SK-N-SH (cell line): ENCODE data around the gene PCARE. TPM values are rescaled to one million over a fixed set of nuclear protein-coding genes. Genes with fewer than 3 reads are reported as not detected.
A peak's percentile ranks its signal among the peaks of the same experiment; 100 is the strongest.

Experiments
- CTCF ChIA-PET: fragments of 300-600, 350-600 bp; formaldehyde crosslinking; extraction: SDS; loops from one replicate; lab custom pipeline; 2021; lab: Yijun Ruan, JAX
- POLR2A ChIA-PET: fragments of 350-600 bp; sonication (Branson Sonifier 250); formaldehyde crosslinking; extraction: SDS; loops from one replicate; lab custom pipeline; 2020; ENCODE audit warnings: antibody characterized with exemption, inconsistent platforms; lab: Yijun Ruan, JAX
- DNase-seq: peaks from one replicate; pipeline ENCODE4 v3.0.0; 2012
- H2AFZ ChIP-seq: fragments of 200-600 bp; sonication (generic); 2 replicates; pipeline ENCODE4 v1.8.1; 2016; ENCODE audit warnings: antibody characterized with exemption, mild to moderate bottlenecking, low read depth
- H3F3A ChIP-seq: fragments of 200-600 bp; sonication (generic); replicated peaks from 2 replicates; pipeline ENCODE3; 2016; ENCODE audit warnings: antibody characterized with exemption, mild to moderate bottlenecking; ENCODE audit not compliant: insufficient read depth
- H3K27ac ChIP-seq, 2 experiments: fragments of 200-500 bp in 1 of 2; fragments of 200-600 bp in 1 of 2; sonication (Bioruptor generic) in 1 of 2; sonication (generic), shearing (Covaris generic) in 1 of 2; 2 replicates each; pipeline versions ENCODE4 v1.5.1 to v1.6.1; 2014 to 2016; ENCODE audit warnings: low read depth in 2 of 2, inconsistent platforms in 1 of 2, low read length in 1 of 2, mild to moderate bottlenecking in 1 of 2, mixed read lengths in 1 of 2
- H3K27me3 ChIP-seq: fragments of 200-600 bp; sonication (generic), shearing (Covaris generic); 2 replicates; pipeline ENCODE4 v1.6.1; 2016; ENCODE audit warnings: mixed run types; ENCODE audit not compliant: insufficient read depth
- H3K36me3 ChIP-seq, 2 experiments: fragments of 200-500 bp in 1 of 2; fragments of 200-600 bp in 1 of 2; sonication (Bioruptor generic) in 1 of 2; sonication (generic) in 1 of 2; replicated peaks in 1 of 2; 2 replicates each; pipeline versions ENCODE3 to v1.5.1; 2014 to 2016; ENCODE audit warnings: low read length in 1 of 2, mild to moderate bottlenecking in 1 of 2; ENCODE audit not compliant: insufficient read depth in 2 of 2, control insufficient read depth in 1 of 2
- H3K4me1 ChIP-seq, 2 experiments: fragments of 200-500 bp in 1 of 2; fragments of 200-600 bp in 1 of 2; sonication (Bioruptor generic) in 1 of 2; sonication (generic), shearing (Covaris generic) in 1 of 2; 2 replicates each; pipeline versions ENCODE4 v1.5.1 to v1.6.1; 2014 to 2016; ENCODE audit warnings: low read depth in 1 of 2, low read length in 1 of 2, mixed run types in 1 of 2; ENCODE audit not compliant: insufficient read depth in 2 of 2, control insufficient read depth in 1 of 2
- H3K4me2 ChIP-seq: fragments of 200-600 bp; sonication (generic), shearing (Covaris generic); 2 replicates; pipeline ENCODE4 v1.6.1; 2017; ENCODE audit warnings: mixed run types
- H3K4me3 ChIP-seq, 2 experiments: fragments of 200-500 bp in 1 of 2; fragments of 200-600 bp in 1 of 2; sonication (Bioruptor generic) in 1 of 2; sonication (generic), shearing (Covaris generic) in 1 of 2; 2 replicates each; pipeline versions ENCODE4 v1.5.1 to v1.8.1; 2014 to 2016; ENCODE audit warnings: low read depth in 2 of 2, inconsistent platforms in 1 of 2, low read length in 1 of 2, mild to moderate bottlenecking in 1 of 2, mixed read lengths in 1 of 2, moderate library complexity in 1 of 2
- H3K79me2 ChIP-seq: fragments of 200-600 bp; sonication (generic); 2 replicates; pipeline ENCODE4 v1.8.1; 2017; ENCODE audit warnings: mild to moderate bottlenecking; ENCODE audit not compliant: insufficient read depth
- H3K9ac ChIP-seq: fragments of 200-600 bp; sonication (generic); 2 replicates; pipeline ENCODE4 v1.6.1; 2017; ENCODE audit warnings: mixed run types
- H3K9me2 ChIP-seq: fragments of 200-600 bp; sonication (generic); 2 replicates; pipeline ENCODE4 v1.6.1; 2017; ENCODE audit warnings: mixed run types
- H3K9me3 ChIP-seq: fragments of 200-600 bp; sonication (generic); 2 replicates; pipeline ENCODE4 v1.6.1; 2017; ENCODE audit warnings: mixed run types, mild to moderate bottlenecking, moderate library complexity
- H4K20me1 ChIP-seq: fragments of 200-600 bp; sonication (generic); 2 replicates; pipeline ENCODE4 v1.6.1; 2017; ENCODE audit warnings: mild to moderate bottlenecking, mixed run types; ENCODE audit not compliant: insufficient read depth
- CHD2 ChIP-seq: fragments of 150-350 bp; IDR thresholded peaks from 2 replicates; pipeline ENCODE4 v1.6.1; 2018; ENCODE audit warnings: low read length; ENCODE audit not compliant: partially characterized antibody
- ELF1 ChIP-seq: IDR thresholded peaks from 2 replicates; pipeline ENCODE4 v1.4.0; 2012
- GABPA ChIP-seq: IDR thresholded peaks from 2 replicates; pipeline ENCODE4 v1.4.0; 2012; ENCODE audit warnings: low read depth, mild to moderate bottlenecking
- MAX ChIP-seq: IDR thresholded peaks from 2 replicates; pipeline ENCODE4 v1.4.0; 2012; ENCODE audit warnings: low read depth
- MEF2A ChIP-seq: IDR thresholded peaks from 2 replicates; pipeline ENCODE4 v1.4.0; 2012; ENCODE audit warnings: low read depth, borderline replicate concordance
- POLR2AphosphoS5 ChIP-seq: IDR thresholded peaks from 2 replicates; pipeline ENCODE4 v1.6.1; 2012; ENCODE audit warnings: low read depth, low read length
- RAD21 ChIP-seq: IDR thresholded peaks from 2 replicates; pipeline ENCODE4 v1.6.1; 2012; ENCODE audit warnings: mild to moderate bottlenecking, low read length
- RCOR1 ChIP-seq: fragments of 150-350 bp; IDR thresholded peaks from 2 replicates; pipeline ENCODE4 v1.6.1; 2017; ENCODE audit warnings: antibody characterized with exemption, low read length
- RFX5 ChIP-seq: IDR thresholded peaks from 2 replicates; pipeline ENCODE4 v1.6.1; 2012; ENCODE audit warnings: mild to moderate bottlenecking, improper control_type of control experiment, low read length
- RXRA ChIP-seq: IDR thresholded peaks from 2 replicates; pipeline ENCODE4 v1.4.0; 2012; ENCODE audit warnings: low read depth, mild to moderate bottlenecking, borderline replicate concordance
- SMC3 ChIP-seq: IDR thresholded peaks from 2 replicates; pipeline ENCODE4 v1.6.1; 2012; ENCODE audit warnings: low read depth, low read length, improper control_type of control experiment
- USF1 ChIP-seq: IDR thresholded peaks from 2 replicates; pipeline ENCODE4 v1.4.0; 2012; ENCODE audit warnings: low read depth, borderline replicate concordance
- ZBTB33 ChIP-seq: IDR thresholded peaks from 2 replicates; pipeline ENCODE4 v1.4.0; 2012; ENCODE audit warnings: low read depth, borderline replicate concordance
- WGBS: methylation state at CpG from one replicate; pipeline ENCODE4 v1.1.6; 2017; ENCODE audit warnings: low lambda C conversion rate; 5-methylcytosine and 5-hydroxymethylcytosine counted together
- polyA plus RNA-seq, 3 experiments: library from polyadenylated mRNA; depleted of rRNA; stranded (reverse); fragments of >200 nt; gene quantifications; 2 replicates each; pipeline ENCODE4 v1.2.3, GENCODE V29; 2012

Gene PCARE
- polyA plus RNA-seq, 1 of the 3 experiments (the other 2 are of a cell fraction) = not detected

- no peak for TF ChIP-seq USF1
- TF ChIP-seq ELF1 = no peak
- no peak for TF ChIP-seq MEF2A
- no peak for TF ChIP-seq RCOR1
Observed at GRCh38 chr2:29066271-29066860, 8.0 kb downstream of the PCARE start (continued).

- Histone ChIP-seq H3K79me2 (no peaks in the 10 kb centered on the region), H3K27ac (no peak overlapping the region), H2AFZ (no peak overlapping the region), H3K36me3 (no peaks in the 10 kb centered on the region), H3K9ac (no peak overlapping the region), H4K20me1 (no peaks in the 10 kb centered on the region), H3K9me3 (no peaks in the 10 kb centered on the region), H3F3A (no peaks in the 10 kb centered on the region), H3K4me2 (no peak overlapping the region), H3K4me3 (no peak overlapping the region), H3K9me2 (no peaks in the 10 kb centered on the region), H3K27me3 (peaks cover 4% of the 10 kb centered on the region; the same call in 1 of the 2 replicates), H3K4me1 (peaks cover 0 to 59% of the 10 kb centered on the region in 2 experiments; a peak in 2 of 4 replicates)
- WGBS = 94% methylated on average over 9 of the region's 10 CpGs
- TF ChIP-seq SMC3 = no peak
- TF ChIP-seq ZBTB33 = no peak
- peak; percentile 5 for TF ChIP-seq CHD2
- TF ChIP-seq RAD21 = no peak
- no peak for TF ChIP-seq RFX5
- ChIA-PET POLR2A (interaction anchor here (1.4 kb wide), 1 partner anchor 11 kb away, joined by 3 read pairs; no protein-coding TSS in a partner anchor), CTCF (interaction anchor here (0.5 to 1.5 kb wide), 6 partner anchors 12 to 244 kb away, joined by 3 to 5 read pairs (median 3); no protein-coding TSS in a partner anchor)
- peak; percentile 54 for DNase-seq
Observed at GRCh38 chr2:29065068-29065811, 9.1 kb downstream of the PCARE start.

- Histone ChIP-seq H3K9ac (no peak overlapping the region), H3K4me2 (no peak overlapping the region), H4K20me1 (no peaks in the 10 kb centered on the region), H2AFZ (no peak overlapping the region), H3K27ac (no peak overlapping the region), H3K27me3 (peaks cover 4% of the 10 kb centered on the region; the same call in 1 of the 2 replicates), H3K4me1 (peaks cover 0 to 59% of the 10 kb centered on the region in 2 experiments; a peak in 2 of 4 replicates), H3K79me2 (no peaks in the 10 kb centered on the region), H3K36me3 (no peaks in the 10 kb centered on the region)
- POLR2A ChIA-PET = no interaction called here
- CTCF ChIA-PET = interaction anchor here (2.8 kb wide), 1 partner anchor 11 kb away, joined by 12 read pairs; no protein-coding TSS in a partner anchor
- TF ChIP-seq POLR2AphosphoS5 (no peak), MAX (no peak), RXRA (no peak), GABPA (no peak)
- TF ChIP-seq, all 33 proteins: peak for 0
- no peak for DNase-seq
- no peaks in the 10 kb centered on the region for H3K9me2 ChIP-seq
- no CpG with 5 or more reads among the region's 11 CpGs for WGBS
- H3K4me3 ChIP-seq = no peak overlapping the region
- no peaks in the 10 kb centered on the region for H3F3A ChIP-seq
- no peaks in the 10 kb centered on the region for H3K9me3 ChIP-seq
Observed at GRCh38 chr2:29064746-29065067, 9.6 kb downstream of the PCARE start.
